ENCODE results near the gene PRPSAP2.

PRPSAP2 gene

GRCh38 chr17:18848501-18848900 lies 9.4 kb upstream of the PRPSAP2 start:
- Histone ChIP-seq H2AFZ (ENCODE audit: low read depth, low read length, severe bottlenecking) (no peak overlapping the region), H3K4me3 (ENCODE audit: insufficient read depth, low read length, poor library complexity, severe bottlenecking) (no peak overlapping the region), H3K9me3 (ENCODE audit: insufficient read depth, low read length) (no peaks in the 10 kb centered on the region), H3K79me2 (ENCODE audit: insufficient read depth, low read length) (no peaks in the 10 kb centered on the region), H3K27ac (ENCODE audit: low read depth, low read length) (no peak overlapping the region), H3K9me2 (replicated peaks; ENCODE audit: insufficient read depth, low read length) (no peaks in the 10 kb centered on the region), H3K9ac (ENCODE audit: low read length) (no peak overlapping the region), H3K27me3 (ENCODE audit: low read length) (no peaks in the 10 kb centered on the region), H4K20me1 (ENCODE audit: low read depth, low read length) (no peaks in the 10 kb centered on the region), H3K4me2 (ENCODE audit: low read depth, low read length, poor library complexity, severe bottlenecking) (no peak overlapping the region), H3F3A (ENCODE audit: insufficient read depth) (no peaks in the 10 kb centered on the region), H3K36me3 (ENCODE audit: low read length) (no peaks in the 10 kb centered on the region)
- TF ChIP-seq EZH2phosphoT487 (conservative IDR thresholded peaks at IDR 0.05; ENCODE audit: low read length) (no peak), CTCF (IDR thresholded peaks at IDR 0.05; ENCODE audit: insufficient read depth, low read length, poor library complexity, severe bottlenecking) (no peak)

DNA sequence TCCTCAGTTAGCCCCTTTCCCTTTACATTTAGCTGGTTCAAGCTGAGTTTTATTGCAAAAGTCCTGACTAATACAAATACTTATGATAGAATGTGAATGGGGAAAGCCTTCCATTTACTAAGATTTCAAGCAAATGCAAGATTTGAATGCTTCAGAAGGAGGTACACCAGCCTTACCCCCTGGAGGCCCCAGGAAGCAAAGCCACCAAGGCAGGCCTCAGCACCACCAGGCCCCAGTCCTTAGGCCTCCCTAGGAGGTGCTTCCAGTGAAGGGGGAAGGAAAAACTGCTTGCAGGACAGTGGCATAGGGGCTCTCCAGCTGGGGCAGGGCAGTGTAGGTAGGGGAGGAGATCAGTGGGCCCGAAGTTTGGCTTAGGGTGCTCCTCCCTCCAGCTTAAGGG lies 7.3 kb upstream of the PRPSAP2 start:
- no peaks in the 10 kb centered on the region for H3K9me3 ChIP-seq (ENCODE audit: insufficient read depth, low read length)
- H3K9ac ChIP-seq (ENCODE audit: low read length): peak overlapping the region; percentile 9; the same call in 1 of the 2 replicates
- H3K27me3 ChIP-seq (ENCODE audit: low read length): no peaks in the 10 kb centered on the region
- peaks cover 10% of the 10 kb centered on the region; the same call in 1 of the 2 replicates for H3K79me2 ChIP-seq (ENCODE audit: insufficient read depth, low read length)
- peak overlapping the region; percentile 49 for H3K27ac ChIP-seq (ENCODE audit: low read depth, low read length)
- peaks cover 7% of the 10 kb centered on the region for H3F3A ChIP-seq (ENCODE audit: insufficient read depth)
- no peaks in the 10 kb centered on the region for H3K36me3 ChIP-seq (ENCODE audit: low read length)
- no peaks in the 10 kb centered on the region for H4K20me1 ChIP-seq (ENCODE audit: low read depth, low read length)
- no peak overlapping the region for H3K4me3 ChIP-seq (ENCODE audit: insufficient read depth, low read length, poor library complexity, severe bottlenecking)
- no peak overlapping the region for H2AFZ ChIP-seq (ENCODE audit: low read depth, low read length, severe bottlenecking)
- H3K4me2 ChIP-seq (ENCODE audit: low read depth, low read length, poor library complexity, severe bottlenecking): no peak overlapping the region
- no peaks in the 10 kb centered on the region for H3K9me2 ChIP-seq (replicated peaks; ENCODE audit: insufficient read depth, low read length)
- TF ChIP-seq CTCF (IDR thresholded peaks at IDR 0.05; ENCODE audit: insufficient read depth, low read length, poor library complexity, severe bottlenecking): no peak
- no peak for TF ChIP-seq EZH2phosphoT487 (conservative IDR thresholded peaks at IDR 0.05; ENCODE audit: low read length)

DNA sequence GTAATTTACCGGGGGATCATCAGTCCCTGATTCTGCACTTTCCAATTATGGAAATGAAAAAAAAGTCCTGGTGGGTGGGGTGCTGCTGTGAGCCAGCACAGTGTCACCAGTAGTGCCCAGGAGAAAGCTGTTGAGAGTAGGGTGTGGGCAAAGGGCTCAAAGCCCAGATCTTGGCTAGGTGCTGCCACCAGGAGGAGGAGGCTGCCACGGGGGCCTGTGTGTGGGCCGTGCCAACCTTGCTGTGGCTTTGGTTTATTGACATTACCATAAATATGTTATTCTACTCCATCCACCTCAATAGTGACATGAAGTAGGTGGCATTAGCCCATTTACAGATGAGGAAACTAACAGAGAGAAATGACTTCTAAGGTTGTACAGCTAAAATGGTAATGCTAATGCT lies 6.7 kb upstream of the PRPSAP2 start:
- Histone ChIP-seq H3K36me3 (ENCODE audit: low read length) (no peaks in the 10 kb centered on the region), H3F3A (ENCODE audit: insufficient read depth) (peaks cover 7% of the 10 kb centered on the region), H3K27me3 (ENCODE audit: low read length) (no peaks in the 10 kb centered on the region), H3K9me3 (ENCODE audit: insufficient read depth, low read length) (no peaks in the 10 kb centered on the region), H3K27ac (ENCODE audit: low read depth, low read length) (peak overlapping the region; percentile 49), H3K9me2 (replicated peaks; ENCODE audit: insufficient read depth, low read length) (no peaks in the 10 kb centered on the region), H3K79me2 (ENCODE audit: insufficient read depth, low read length) (peaks cover 11% of the 10 kb centered on the region; the same call in 1 of the 2 replicates), H3K9ac (ENCODE audit: low read length) (no peak overlapping the region), H3K4me3 (ENCODE audit: insufficient read depth, low read length, poor library complexity, severe bottlenecking) (no peak overlapping the region), H3K4me2 (ENCODE audit: low read depth, low read length, poor library complexity, severe bottlenecking) (no peak overlapping the region), H2AFZ (ENCODE audit: low read depth, low read length, severe bottlenecking) (no peak overlapping the region), H4K20me1 (ENCODE audit: low read depth, low read length) (no peaks in the 10 kb centered on the region)
- no peak for TF ChIP-seq EZH2phosphoT487 (conservative IDR thresholded peaks at IDR 0.05; ENCODE audit: low read length)
- no peak for TF ChIP-seq CTCF (IDR thresholded peaks at IDR 0.05; ENCODE audit: insufficient read depth, low read length, poor library complexity, severe bottlenecking)

Data from SU-DHL-6 (cell line).